ENCODE measurements around the gene KCNQ1OT1. TPM values are rescaled to one million over a fixed set of nuclear protein-coding genes. Genes with fewer than 3 reads are reported as not detected.

The KCNQ1OT1 gene
- polyA plus RNA-seq, 1 of the 3 experiments (the other 2 are of a cell fraction): 0.03 TPM

GRCh38 chr11:2573240-2574042 is 126.4 kb downstream of the KCNQ1OT1 start:
- no peaks in the 10 kb centered on the region for H3F3A ChIP-seq (replicated peaks; ENCODE audit: insufficient read depth)
- no peak overlapping the region for H3K4me3 ChIP-seq (ENCODE audit: low read depth in 2 of 2, low read length in 1 of 2)
- H3K27ac ChIP-seq (ENCODE audit: low read depth in 2 of 2, low read length in 1 of 2): no peak overlapping the region
- no peak overlapping the region for H2AFZ ChIP-seq (ENCODE audit: low read depth)
- peaks cover 0 to 5% of the 10 kb centered on the region in 2 experiments; a peak in 1 of 4 replicates for H3K4me1 ChIP-seq (ENCODE audit: control insufficient read depth in 1 of 2, insufficient read depth in 2 of 2, low read depth in 1 of 2, low read length in 1 of 2)
- H3K27me3 ChIP-seq (ENCODE audit: insufficient read depth): no peaks in the 10 kb centered on the region
- H3K9me2 ChIP-seq: no peaks in the 10 kb centered on the region
- ChIA-PET POLR2A (no interaction called here), CTCF (interaction anchor here (1.1 to 4.9 kb wide), 3 partner anchors 41 to 314 kb away, joined by 3 to 24 read pairs (median 4); no protein-coding TSS in a partner anchor)
- TF ChIP-seq RCOR1 (IDR thresholded peaks at IDR 0.05; ENCODE audit: low read length): no peak
- TF ChIP-seq ELF1 (IDR thresholded peaks at IDR 0.05): no peak
- TF ChIP-seq IRF3 (IDR thresholded peaks at IDR 0.05; ENCODE audit: low read depth, low read length): no peak
- TF ChIP-seq MEF2A (IDR thresholded peaks at IDR 0.05; ENCODE audit: borderline replicate concordance, low read depth): no peak
- no peak for TF ChIP-seq CHD2 (IDR thresholded peaks at IDR 0.05; ENCODE audit: low read length, partially characterized antibody)
- no peak for TF ChIP-seq FOSL2 (IDR thresholded peaks at IDR 0.05; ENCODE audit: borderline replicate concordance, low read depth)
- TF ChIP-seq USF1 (IDR thresholded peaks at IDR 0.05; ENCODE audit: borderline replicate concordance, low read depth): no peak
- TF ChIP-seq EP300 (IDR thresholded peaks at IDR 0.05; ENCODE audit: borderline replicate concordance in 1 of 2, low read depth in 1 of 2, low read length in 1 of 2): no peak
- TF ChIP-seq USF2 (IDR thresholded peaks at IDR 0.05; ENCODE audit: borderline replicate concordance, low read depth, low read length): no peak
- TF ChIP-seq TEAD4 (IDR thresholded peaks at IDR 0.05; ENCODE audit: borderline replicate concordance, insufficient read depth): no peak
- no peak for TF ChIP-seq JUND (IDR thresholded peaks at IDR 0.05)
- no peak for TF ChIP-seq PBX3 (IDR thresholded peaks at IDR 0.05)
- no peak for TF ChIP-seq NFIC (IDR thresholded peaks at IDR 0.05; ENCODE audit: borderline replicate concordance)
- no peaks in the 10 kb centered on the region for H3K9me3 ChIP-seq
- H3K36me3 ChIP-seq (replicated peaks in 1 of 2; ENCODE audit: control insufficient read depth in 1 of 2, insufficient read depth in 2 of 2, low read length in 1 of 2): no peaks in the 10 kb centered on the region
- no peaks in the 10 kb centered on the region for H3K79me2 ChIP-seq (ENCODE audit: insufficient read depth)
- no peak overlapping the region for H3K9ac ChIP-seq
- H3K4me2 ChIP-seq: no peak overlapping the region
- H4K20me1 ChIP-seq (ENCODE audit: insufficient read depth): no peaks in the 10 kb centered on the region
- 80% methylated on average over 12 of the region's 28 CpGs for WGBS (ENCODE audit: low lambda C conversion rate)
- DNase-seq: no peak

Measured in SK-N-SH (cell line).